HEK293 (cell line): ENCODE data around the gene CORO7.

Experiments
- CTCF ChIA-PET: fragments of 350-600 bp; formaldehyde crosslinking; extraction: SDS; loops from one replicate; lab custom pipeline; 2021; ENCODE audit warnings: antibody characterized with exemption; lab: Yijun Ruan, JAX
- POLR2A ChIA-PET: fragments of 300-600 bp; formaldehyde crosslinking; extraction: SDS; loops from one replicate; lab custom pipeline; 2020; ENCODE audit warnings: antibody characterized with exemption, inconsistent platforms; lab: Yijun Ruan, JAX
- H3K27ac ChIP-seq: fragments of 200-500 bp; sonication (Bioruptor generic); 2 replicates; pipeline ENCODE4 v1.5.1; 2014; ENCODE audit warnings: low read depth, low read length, control low read depth, inconsistent platforms; ENCODE audit errors: extremely low read depth
- H3K36me3 ChIP-seq, 2 experiments: fragments of 200-500 bp in 1 of 2; sonication (Bioruptor generic) in 1 of 2; 1 replicate in 1 of 2; 2 replicates in 1 of 2; pipeline ENCODE4 v1.5.1; 2014 to 2017; ENCODE audit warnings: inconsistent platforms in 2 of 2, low read length in 2 of 2; ENCODE audit not compliant: control insufficient read depth in 2 of 2, insufficient read depth in 1 of 2
- H3K4me1 ChIP-seq: fragments of 200-500 bp; sonication (Bioruptor generic); 2 replicates; pipeline ENCODE4 v1.5.1; 2014; ENCODE audit warnings: mild to moderate bottlenecking, low read length, inconsistent platforms; ENCODE audit not compliant: control insufficient read depth, insufficient read depth
- H3K4me3 ChIP-seq: 2 replicates; pipeline ENCODE4 v1.5.1; 2011; ENCODE audit warnings: low read depth, mild to moderate bottlenecking, control low read depth, low read length, moderate library complexity
- H3K9me3 ChIP-seq: fragments of 200-500 bp; sonication (Bioruptor generic); 2 replicates; pipeline ENCODE4 v1.5.1; 2014; ENCODE audit warnings: low read depth, low read length, inconsistent platforms; ENCODE audit not compliant: control insufficient read depth, insufficient read depth
- GLIS2 ChIP-seq: fragments of 450-650 bp; formaldehyde crosslinking; IDR thresholded peaks from 2 replicates; pipeline ENCODE4 v1.5.1; 2016; ENCODE audit warnings: missing biosample characterization, missing genetic modification characterization
- IKZF3 ChIP-seq: fragments of 450-650 bp; IDR thresholded peaks from 2 replicates; pipeline ENCODE4 v1.5.0; 2018; ENCODE audit warnings: missing biosample characterization, mild to moderate bottlenecking, missing genetic modification characterization, moderate library complexity
- SCRT2 ChIP-seq: fragments of 450-650 bp; formaldehyde crosslinking; IDR thresholded peaks from 2 replicates; pipeline ENCODE4 v1.5.1; 2016; ENCODE audit warnings: missing biosample characterization, missing genetic modification characterization
- SP2 ChIP-seq: fragments of 450-650 bp; formaldehyde crosslinking; IDR thresholded peaks from 2 replicates; pipeline ENCODE4 v1.5.1; 2016; ENCODE audit warnings: missing biosample characterization, missing genetic modification characterization
- SP7 ChIP-seq: fragments of 450-650 bp; formaldehyde crosslinking; IDR thresholded peaks from 2 replicates; pipeline ENCODE4 v1.5.1; 2016; ENCODE audit warnings: missing biosample characterization, missing genetic modification characterization
- ZBTB20 ChIP-seq: fragments of 450-650 bp; formaldehyde crosslinking; IDR thresholded peaks from 2 replicates; pipeline ENCODE4 v1.5.1; 2016; ENCODE audit warnings: missing biosample characterization, missing genetic modification characterization
- ZBTB8A ChIP-seq: fragments of 450-650 bp; formaldehyde crosslinking; IDR thresholded peaks from 2 replicates; pipeline ENCODE4 v1.5.1; 2016; ENCODE audit warnings: missing biosample characterization, missing genetic modification characterization
- ZNF335 ChIP-seq: fragments of 450-650 bp; formaldehyde crosslinking; conservative IDR thresholded peaks from 2 replicates; pipeline ENCODE4 v1.5.1; 2016; ENCODE audit warnings: missing biosample characterization, missing genetic modification characterization
- ZNF341 ChIP-seq: fragments of 450-650 bp; formaldehyde crosslinking; IDR thresholded peaks from 2 replicates; pipeline ENCODE4; 2016; ENCODE audit warnings: low read depth, missing biosample characterization, missing genetic modification characterization
- ZNF366 ChIP-seq: fragments of 450-650 bp; formaldehyde crosslinking; conservative IDR thresholded peaks from 2 replicates; pipeline ENCODE4 v1.5.1; 2016; ENCODE audit warnings: missing biosample characterization, missing genetic modification characterization
- ZNF473 ChIP-seq: fragments of 450-650 bp; formaldehyde crosslinking; IDR thresholded peaks from 2 replicates; pipeline ENCODE4 v1.5.1; 2017; ENCODE audit warnings: missing biosample characterization, missing genetic modification characterization
- ZNF48 ChIP-seq: fragments of 450-650 bp; formaldehyde crosslinking; IDR thresholded peaks from 2 replicates; pipeline ENCODE4 v1.5.1; 2016; ENCODE audit warnings: missing biosample characterization, missing genetic modification characterization
- ZNF596 ChIP-seq: fragments of 450-650 bp; IDR thresholded peaks from 2 replicates; pipeline ENCODE4 v1.5.0; 2018; ENCODE audit warnings: missing biosample characterization, mild to moderate bottlenecking, missing genetic modification characterization, moderate library complexity
- ZNF629 ChIP-seq: fragments of 450-650 bp; formaldehyde crosslinking; IDR thresholded peaks from 2 replicates; pipeline ENCODE4 v1.5.1; 2017; ENCODE audit warnings: missing biosample characterization, missing genetic modification characterization
- TF ChIP-seq, protein P1 (sequence below): fragments of 450-650 bp; formaldehyde crosslinking; IDR thresholded peaks from 2 replicates; pipeline ENCODE4 v1.5.1; 2016; ENCODE audit warnings: missing biosample characterization, missing genetic modification characterization
- TF ChIP-seq, protein P2 (sequence below): fragments of 450-650 bp; formaldehyde crosslinking; IDR thresholded peaks from 2 replicates; pipeline ENCODE4 v1.5.1; 2017; ENCODE audit warnings: missing biosample characterization, mild to moderate bottlenecking, missing genetic modification characterization, moderate library complexity
- TF ChIP-seq, protein P3 (sequence below): fragments of 450-650 bp; formaldehyde crosslinking; IDR thresholded peaks from 2 replicates; pipeline ENCODE4 v1.5.1; 2017; ENCODE audit warnings: missing biosample characterization, missing genetic modification characterization
- TF ChIP-seq, protein P4 (sequence below): fragments of 450-650 bp; formaldehyde crosslinking; IDR thresholded peaks from 2 replicates; pipeline ENCODE4 v1.5.1; 2016; ENCODE audit warnings: missing biosample characterization, missing genetic modification characterization
- TF ChIP-seq, protein P5 (sequence below): fragments of 450-650 bp; formaldehyde crosslinking; optimal IDR thresholded peaks from 2 replicates; pipeline ENCODE3; 2016; ENCODE audit warnings: missing biosample characterization, mild to moderate bottlenecking, missing genetic modification characterization

The CORO7 gene

DNA sequence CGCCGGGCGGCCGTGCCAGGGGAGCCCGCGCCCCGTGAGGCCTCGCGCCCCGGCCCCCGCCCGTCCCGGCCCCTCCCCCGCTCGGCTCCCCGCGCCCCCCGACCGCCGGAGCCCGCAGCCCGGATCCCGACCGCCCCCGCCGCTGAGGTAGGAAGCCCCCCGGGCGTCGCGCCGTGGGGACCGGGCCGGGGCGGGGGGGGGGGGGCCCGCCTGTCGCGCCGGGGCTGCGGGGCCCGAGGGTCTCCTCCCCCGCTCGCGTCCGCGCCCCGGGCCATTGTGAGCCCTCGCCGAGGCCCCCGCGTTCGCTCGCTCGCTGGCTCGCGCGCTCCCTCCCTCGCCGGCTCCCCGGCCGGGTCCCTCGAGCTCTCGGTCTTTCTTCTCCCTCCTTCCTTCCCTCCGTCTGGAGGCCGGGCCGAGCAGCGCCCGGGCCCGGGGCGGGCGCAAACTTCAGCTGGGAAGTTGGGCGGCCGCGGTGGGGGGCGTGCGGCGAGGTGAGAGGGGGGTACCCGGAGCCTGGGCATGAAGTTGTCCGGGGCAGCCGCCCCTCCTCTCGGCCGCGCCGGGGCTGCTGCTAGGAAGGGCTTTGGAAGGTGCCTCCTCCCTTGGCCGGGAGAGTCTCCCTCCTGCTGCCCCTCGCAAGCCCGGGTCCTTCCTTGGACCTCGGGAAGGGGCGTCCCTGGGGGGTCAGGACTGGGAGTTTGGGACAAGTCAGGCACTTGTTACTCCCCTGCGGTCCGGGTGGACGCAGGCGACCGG, 100.1 kb downstream of the CORO7 start:
- POLR2A ChIA-PET: interaction anchor here (0.6 to 2.9 kb wide), 6 partner anchors 11 to 296 kb away, joined by 3 to 11 read pairs (median 6); partner anchors contain the start of gene TFAP4
- H3K4me1 ChIP-seq: peaks cover 4% of the 10 kb centered on the region; the same call in 1 of the 2 replicates
- H3K4me3 ChIP-seq: peak overlapping the region; percentile 52
- no peaks in the 10 kb centered on the region for H3K9me3 ChIP-seq
- peak; percentile 55 for TF ChIP-seq SCRT2 (tag by site-specific recombination)
- TF ChIP-seq, protein P1, sequence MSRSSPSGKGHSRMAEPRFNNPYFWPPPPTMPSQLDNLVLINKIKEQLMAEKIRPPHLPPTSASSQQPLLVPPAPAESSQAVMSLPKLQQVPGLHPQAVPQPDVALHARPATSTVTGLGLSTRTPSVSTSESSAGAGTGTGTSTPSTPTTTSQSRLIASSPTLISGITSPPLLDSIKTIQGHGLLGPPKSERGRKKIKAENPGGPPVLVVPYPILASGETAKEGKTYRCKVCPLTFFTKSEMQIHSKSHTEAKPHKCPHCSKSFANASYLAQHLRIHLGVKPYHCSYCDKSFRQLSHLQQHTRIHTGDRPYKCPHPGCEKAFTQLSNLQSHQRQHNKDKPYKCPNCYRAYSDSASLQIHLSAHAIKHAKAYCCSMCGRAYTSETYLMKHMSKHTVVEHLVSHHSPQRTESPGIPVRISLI (tag by site-specific recombination): no peak
- TF ChIP-seq IKZF3 (tag by site-specific recombination): 0 out of 2 replicates have a peak, but pooled peaks have one; percentile 69
- TF ChIP-seq, protein P2, sequence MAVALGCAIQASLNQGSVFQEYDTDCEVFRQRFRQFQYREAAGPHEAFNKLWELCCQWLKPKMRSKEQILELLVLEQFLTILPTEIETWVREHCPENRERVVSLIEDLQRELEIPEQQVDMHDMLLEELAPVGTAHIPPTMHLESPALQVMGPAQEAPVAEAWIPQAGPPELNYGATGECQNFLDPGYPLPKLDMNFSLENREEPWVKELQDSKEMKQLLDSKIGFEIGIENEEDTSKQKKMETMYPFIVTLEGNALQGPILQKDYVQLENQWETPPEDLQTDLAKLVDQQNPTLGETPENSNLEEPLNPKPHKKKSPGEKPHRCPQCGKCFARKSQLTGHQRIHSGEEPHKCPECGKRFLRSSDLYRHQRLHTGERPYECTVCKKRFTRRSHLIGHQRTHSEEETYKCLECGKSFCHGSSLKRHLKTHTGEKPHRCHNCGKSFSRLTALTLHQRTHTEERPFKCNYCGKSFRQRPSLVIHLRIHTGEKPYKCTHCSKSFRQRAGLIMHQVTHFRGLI: peak; percentile 86
- peak; percentile 97 for TF ChIP-seq ZNF335 (tag by site-specific recombination)
- 0 out of 2 replicates have a peak, but pooled peaks have one; percentile 25 for TF ChIP-seq ZNF596
- no peak for TF ChIP-seq ZNF48 (tag by site-specific recombination)
- TF ChIP-seq, protein P3, sequence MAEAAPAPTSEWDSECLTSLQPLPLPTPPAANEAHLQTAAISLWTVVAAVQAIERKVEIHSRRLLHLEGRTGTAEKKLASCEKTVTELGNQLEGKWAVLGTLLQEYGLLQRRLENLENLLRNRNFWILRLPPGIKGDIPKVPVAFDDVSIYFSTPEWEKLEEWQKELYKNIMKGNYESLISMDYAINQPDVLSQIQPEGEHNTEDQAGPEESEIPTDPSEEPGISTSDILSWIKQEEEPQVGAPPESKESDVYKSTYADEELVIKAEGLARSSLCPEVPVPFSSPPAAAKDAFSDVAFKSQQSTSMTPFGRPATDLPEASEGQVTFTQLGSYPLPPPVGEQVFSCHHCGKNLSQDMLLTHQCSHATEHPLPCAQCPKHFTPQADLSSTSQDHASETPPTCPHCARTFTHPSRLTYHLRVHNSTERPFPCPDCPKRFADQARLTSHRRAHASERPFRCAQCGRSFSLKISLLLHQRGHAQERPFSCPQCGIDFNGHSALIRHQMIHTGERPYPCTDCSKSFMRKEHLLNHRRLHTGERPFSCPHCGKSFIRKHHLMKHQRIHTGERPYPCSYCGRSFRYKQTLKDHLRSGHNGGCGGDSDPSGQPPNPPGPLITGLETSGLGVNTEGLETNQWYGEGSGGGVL (tag by site-specific recombination): peak; percentile 88
- peak; percentile 55 for TF ChIP-seq ZNF366 (tag by site-specific recombination)
- no peak for TF ChIP-seq ZNF473 (tag by site-specific recombination)
- peak; percentile 61 for TF ChIP-seq ZNF341 (tag by site-specific recombination)
- peak; percentile 27; the same call in 1 of the 2 replicates for TF ChIP-seq ZNF629 (tag by site-specific recombination)
- TF ChIP-seq ZBTB20 (tag by site-specific recombination): peak; percentile 83; the same call in 1 of the 2 replicates
- TF ChIP-seq GLIS2: peak; percentile 87
- TF ChIP-seq SP7 (tag by site-specific recombination): no peak
- peak; percentile 91 for TF ChIP-seq ZBTB8A (tag by site-specific recombination)
- TF ChIP-seq, protein P4, sequence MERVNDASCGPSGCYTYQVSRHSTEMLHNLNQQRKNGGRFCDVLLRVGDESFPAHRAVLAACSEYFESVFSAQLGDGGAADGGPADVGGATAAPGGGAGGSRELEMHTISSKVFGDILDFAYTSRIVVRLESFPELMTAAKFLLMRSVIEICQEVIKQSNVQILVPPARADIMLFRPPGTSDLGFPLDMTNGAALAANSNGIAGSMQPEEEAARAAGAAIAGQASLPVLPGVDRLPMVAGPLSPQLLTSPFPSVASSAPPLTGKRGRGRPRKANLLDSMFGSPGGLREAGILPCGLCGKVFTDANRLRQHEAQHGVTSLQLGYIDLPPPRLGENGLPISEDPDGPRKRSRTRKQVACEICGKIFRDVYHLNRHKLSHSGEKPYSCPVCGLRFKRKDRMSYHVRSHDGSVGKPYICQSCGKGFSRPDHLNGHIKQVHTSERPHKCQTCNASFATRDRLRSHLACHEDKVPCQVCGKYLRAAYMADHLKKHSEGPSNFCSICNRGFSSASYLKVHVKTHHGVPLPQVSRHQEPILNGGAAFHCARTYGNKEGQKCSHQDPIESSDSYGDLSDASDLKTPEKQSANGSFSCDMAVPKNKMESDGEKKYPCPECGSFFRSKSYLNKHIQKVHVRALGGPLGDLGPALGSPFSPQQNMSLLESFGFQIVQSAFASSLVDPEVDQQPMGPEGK (tag by site-specific recombination): no peak
- TF ChIP-seq, protein P5, sequence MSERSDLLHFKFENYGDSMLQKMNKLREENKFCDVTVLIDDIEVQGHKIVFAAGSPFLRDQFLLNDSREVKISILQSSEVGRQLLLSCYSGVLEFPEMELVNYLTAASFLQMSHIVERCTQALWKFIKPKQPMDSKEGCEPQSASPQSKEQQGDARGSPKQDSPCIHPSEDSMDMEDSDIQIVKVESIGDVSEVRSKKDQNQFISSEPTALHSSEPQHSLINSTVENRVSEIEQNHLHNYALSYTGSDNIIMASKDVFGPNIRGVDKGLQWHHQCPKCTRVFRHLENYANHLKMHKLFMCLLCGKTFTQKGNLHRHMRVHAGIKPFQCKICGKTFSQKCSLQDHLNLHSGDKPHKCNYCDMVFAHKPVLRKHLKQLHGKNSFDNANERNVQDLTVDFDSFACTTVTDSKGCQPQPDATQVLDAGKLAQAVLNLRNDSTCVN (tag by site-specific recombination): peak; percentile 68
- peak; percentile 72 for TF ChIP-seq SP2 (tag by site-specific recombination)
- CTCF ChIA-PET: interaction anchor here (0.6 to 1.8 kb wide), 5 partner anchors 11 to 116 kb away, joined by 3 to 7 read pairs (median 3); no protein-coding TSS in a partner anchor
- peak overlapping the region; percentile 66; the same call in 1 of the 2 replicates for H3K27ac ChIP-seq
- no peaks in the 10 kb centered on the region for H3K36me3 ChIP-seq
